H9 (cell line): Measurements from ENCODE around the gene MYOCD. TPM values are rescaled to one million over a fixed set of nuclear protein-coding genes. Genes with fewer than 3 reads are reported as not detected.

ENCODE experiments used
- DNase-seq: peaks from one replicate; pipeline ENCODE4 v3.0.0-alpha.2; 2017
- H2AFZ ChIP-seq: one replicate; pipeline ENCODE4 v1.6.1; 2013; ENCODE audit warnings: mild to moderate bottlenecking, low read length, control low read depth, moderate library complexity
- H2AK5ac ChIP-seq: 2 replicates; pipeline ENCODE4 v1.6.1; 2013; ENCODE audit warnings: low read length, control low read depth, mixed read lengths; ENCODE audit not compliant: insufficient read length
- H2BK120ac ChIP-seq: one replicate; pipeline ENCODE4 v1.6.1; 2013; ENCODE audit warnings: low read depth, mild to moderate bottlenecking, low read length, control low read depth, inconsistent platforms; ENCODE audit not compliant: poor library complexity, severe bottlenecking
- H2BK12ac ChIP-seq: 2 replicates; pipeline ENCODE4 v1.6.1; 2013; ENCODE audit warnings: low read length, control low read depth, mixed read lengths, low read depth; ENCODE audit not compliant: insufficient read length
- H2BK15ac ChIP-seq: 2 replicates; pipeline ENCODE4 v1.6.1; 2013; ENCODE audit warnings: low read depth, low read length, control low read depth
- H2BK20ac ChIP-seq: one replicate; pipeline ENCODE4 v1.6.1; 2013; ENCODE audit warnings: low read depth, mild to moderate bottlenecking, low read length, control low read depth, inconsistent platforms; ENCODE audit not compliant: poor library complexity, severe bottlenecking
- H2BK5ac ChIP-seq: 2 replicates; pipeline ENCODE4 v1.6.1; 2013; ENCODE audit warnings: low read length, control low read depth, mixed read lengths; ENCODE audit not compliant: insufficient read length
- H3K14ac ChIP-seq: 2 replicates; pipeline ENCODE4 v1.6.1; 2013; ENCODE audit warnings: low read length, control low read depth; ENCODE audit not compliant: insufficient read depth
- H3K18ac ChIP-seq: 2 replicates; pipeline ENCODE4 v1.6.1; 2013; ENCODE audit warnings: low read depth, mild to moderate bottlenecking, mixed read lengths, low read length, control low read depth; ENCODE audit not compliant: insufficient read length
- H3K23ac ChIP-seq: 2 replicates; pipeline ENCODE4 v1.6.1; 2013; ENCODE audit warnings: low read length, control low read depth, mixed read lengths, low read depth; ENCODE audit not compliant: insufficient read length
- H3K23me2 ChIP-seq: 2 replicates; pipeline ENCODE4 v1.6.1; 2013; ENCODE audit warnings: low read depth, mild to moderate bottlenecking, mixed read lengths, low read length, control low read depth; ENCODE audit not compliant: insufficient read length, poor library complexity, severe bottlenecking
- H3K27ac ChIP-seq: 2 replicates; pipeline ENCODE4 v1.5.1; 2013; ENCODE audit warnings: low read length, control low read depth, mixed read lengths, low read depth; ENCODE audit not compliant: insufficient read length
- H3K27me3 ChIP-seq: 2 replicates; pipeline ENCODE4 v1.6.1; 2013; ENCODE audit warnings: low read length, control low read depth, inconsistent platforms; ENCODE audit not compliant: insufficient read depth
- H3K4ac ChIP-seq: 2 replicates; pipeline ENCODE4 v1.6.1; 2013; ENCODE audit warnings: low read depth, mild to moderate bottlenecking, control low read depth, inconsistent platforms, low read length, moderate library complexity
- H3K4me1 ChIP-seq: 2 replicates; pipeline ENCODE4 v1.6.1; 2013; ENCODE audit warnings: low read length, control low read depth, inconsistent platforms; ENCODE audit not compliant: insufficient read depth
- H3K4me2 ChIP-seq: 2 replicates; pipeline ENCODE4 v1.6.1; 2013; ENCODE audit warnings: low read length, control low read depth, mixed read lengths; ENCODE audit not compliant: insufficient read length, insufficient read depth
- H3K56ac ChIP-seq: 2 replicates; pipeline ENCODE4 v1.6.1; 2013; ENCODE audit warnings: low read depth, mild to moderate bottlenecking, mixed read lengths, low read length, control low read depth; ENCODE audit not compliant: insufficient read length
- H3K79me1 ChIP-seq: 2 replicates; pipeline ENCODE4 v1.6.1; 2013; ENCODE audit warnings: low read depth, mild to moderate bottlenecking, moderate library complexity, low read length, control low read depth, inconsistent platforms; ENCODE audit not compliant: insufficient read depth, poor library complexity, severe bottlenecking
- H3K79me2 ChIP-seq: 2 replicates; pipeline ENCODE4 v1.6.1; 2013; ENCODE audit warnings: low read length, control low read depth, inconsistent platforms; ENCODE audit not compliant: insufficient read depth
- H3K9ac ChIP-seq: 2 replicates; pipeline ENCODE4 v1.6.1; 2013; ENCODE audit warnings: low read length, control low read depth, mixed read lengths; ENCODE audit not compliant: insufficient read length; ENCODE audit errors: extremely low read depth
- H3K9me3 ChIP-seq: one replicate; pipeline ENCODE4 v1.6.1; 2013; ENCODE audit warnings: low read depth, low read length, inconsistent platforms; ENCODE audit not compliant: control insufficient read depth
- H3T11ph ChIP-seq: one replicate; pipeline ENCODE4 v1.6.1; 2013; ENCODE audit warnings: mild to moderate bottlenecking, low read length, control low read depth, inconsistent platforms
- H4K20me1 ChIP-seq: one replicate; pipeline ENCODE4 v1.6.1; 2013; ENCODE audit not compliant: control insufficient read depth, insufficient read length, insufficient read depth
- H4K5ac ChIP-seq: 2 replicates; pipeline ENCODE4 v1.6.1; 2013; ENCODE audit warnings: low read depth, mild to moderate bottlenecking, mixed read lengths, low read length, control low read depth; ENCODE audit not compliant: insufficient read length
- H4K8ac ChIP-seq: replicated peaks from 2 replicates; pipeline ENCODE4 v1.6.1; 2013; ENCODE audit warnings: low read length, control low read depth, mixed read lengths, low read depth; ENCODE audit not compliant: insufficient read length
- H4K91ac ChIP-seq: 2 replicates; pipeline ENCODE4 v1.6.1; 2013; ENCODE audit warnings: low read depth, mild to moderate bottlenecking, moderate library complexity, mixed read lengths, low read length, control low read depth; ENCODE audit not compliant: insufficient read length
- H3K27ac Mint-ChIP-seq, 3 experiments: 2 replicates in 2 of 3; 3 replicates in 1 of 3; pipeline ENCODE4 v1.8.0; 2020 to 2021; ENCODE audit warnings: mixed read lengths in 3 of 3, mild to moderate bottlenecking in 1 of 3, moderate library complexity in 1 of 3
- H3K27me3 Mint-ChIP-seq: 2 replicates; pipeline ENCODE4 v1.8.0; 2021; ENCODE audit warnings: low read depth, mild to moderate bottlenecking, moderate library complexity, mixed read lengths
- H3K36me3 Mint-ChIP-seq, 3 experiments: 2 replicates in 2 of 3; 3 replicates in 1 of 3; pipeline ENCODE4 v1.8.0; 2020 to 2021; ENCODE audit warnings: low read depth in 3 of 3, mixed read lengths in 3 of 3; ENCODE audit not compliant: insufficient read depth in 1 of 3
- H3K4me1 Mint-ChIP-seq, 2 experiments: 2 replicates each; pipeline ENCODE4 v1.8.0; 2020; ENCODE audit warnings: mixed read lengths in 2 of 2
- H3K4me3 Mint-ChIP-seq, 2 experiments: 2 replicates in 1 of 2; 3 replicates in 1 of 2; pipeline ENCODE4 v1.8.0; 2020 to 2021; ENCODE audit warnings: mild to moderate bottlenecking in 2 of 2, mixed read lengths in 2 of 2, moderate library complexity in 1 of 2
- H3K9me3 Mint-ChIP-seq, 2 experiments: 2 replicates in 1 of 2; 3 replicates in 1 of 2; pipeline ENCODE4 v1.8.0; 2020; ENCODE audit warnings: mild to moderate bottlenecking in 2 of 2, mixed read lengths in 2 of 2, moderate library complexity in 1 of 2
- CTCF ChIP-seq: fragments of 200-600 bp; sonication (generic); conservative IDR thresholded peaks from 3 replicates; pipeline ENCODE4 v1.8.0; 2021; ENCODE audit warnings: antibody characterized with exemption, mild to moderate bottlenecking
- WGBS: extraction: QIAGEN DNeasy Blood & Tissue Kit; methylation state at CpG from one replicate; pipeline ENCODE4 v1.1.7; 2013; ENCODE audit warnings: missing lambda C conversion rate, low lambda C conversion rate, mixed read lengths; ENCODE audit not compliant: insufficient read length; ENCODE audit errors: extremely low coverage; 5-methylcytosine and 5-hydroxymethylcytosine counted together
- total RNA-seq: library from RNA; stranded (reverse); gene quantifications from 2 replicates; pipeline ENCODE4 v1.2.1, GENCODE V29; 2021

MYOCD gene
- total RNA-seq, 1 experiment from 2014 or later, result 0.17 TPM

DNA sequence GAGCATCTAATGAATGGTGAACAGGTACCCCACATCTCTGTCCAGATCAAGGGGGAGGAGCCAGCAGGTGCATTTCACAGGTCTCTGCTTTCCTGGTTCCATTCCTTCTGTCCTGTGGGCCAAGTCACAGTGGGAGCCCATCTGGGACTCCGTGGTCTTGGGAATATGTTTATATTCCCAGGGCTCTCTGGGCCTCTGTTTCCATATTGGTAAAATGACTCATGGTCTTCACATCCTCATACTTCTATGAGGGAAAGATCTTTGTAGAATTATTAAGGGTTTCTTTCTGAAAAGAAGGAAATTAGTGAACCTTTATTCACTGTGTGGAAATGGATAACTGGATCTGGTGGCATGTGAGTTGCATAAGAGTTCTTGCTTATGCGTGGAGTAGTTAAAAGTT lies 6.2 kb downstream of the MYOCD start:
- H3K23ac ChIP-seq, result no peak overlapping the region
- no peaks in the 10 kb centered on the region for H3K79me2 ChIP-seq
- H3K56ac ChIP-seq, result no peak overlapping the region
- H3K9me3 ChIP-seq, result no peaks in the 10 kb centered on the region
- no peaks in the 10 kb centered on the region for H3K79me1 ChIP-seq
- Mint-ChIP-seq H3K9me3 (no peaks in the 10 kb centered on the region), H3K36me3 (no peaks in the 10 kb centered on the region), H3K4me1 (peaks cover 8 to 9% of the 10 kb centered on the region in 2 experiments; a peak in 3 of 4 replicates), H3K27ac (no peak overlapping the region), H3K4me3 (no peak overlapping the region), H3K27me3 (peaks cover 4% of the 10 kb centered on the region)
- no peak overlapping the region for H3K18ac ChIP-seq
- no peak overlapping the region for H2BK20ac ChIP-seq
- H4K5ac ChIP-seq, result no peak overlapping the region
- H4K20me1 ChIP-seq, result no peaks in the 10 kb centered on the region
- H3K14ac ChIP-seq, result no peak overlapping the region
- no peak overlapping the region for H2AFZ ChIP-seq
- H2AK5ac ChIP-seq, result no peak overlapping the region
- H2BK120ac ChIP-seq, result no peak overlapping the region
- H3K27me3 ChIP-seq, result no peaks in the 10 kb centered on the region
- TF ChIP-seq CTCF, result no peak
- no peak overlapping the region for H4K91ac ChIP-seq
- H2BK5ac ChIP-seq, result no peak overlapping the region
- no peak overlapping the region for H3K4me2 ChIP-seq
- H3K9ac ChIP-seq, result no peak overlapping the region
- H3K27ac ChIP-seq, result no peak overlapping the region
- no peak overlapping the region for H2BK15ac ChIP-seq
- H4K8ac ChIP-seq, result no peak overlapping the region
- H3K4ac ChIP-seq, result no peak overlapping the region
- no peak for DNase-seq
- H3K4me1 ChIP-seq, result no peaks in the 10 kb centered on the region
- no peak overlapping the region for H2BK12ac ChIP-seq
- H3K23me2 ChIP-seq, result no peaks in the 10 kb centered on the region
- WGBS, result no CpG with 5 or more reads among the region's 2 CpGs
- no peak overlapping the region for H3T11ph ChIP-seq
